NCI-H526 (cell line): ENCODE results near the gene RTL5.

Experiments used
- DNase-seq, 2 experiments: peaks; one replicate each; lab custom pipeline; 2025; lab: John Stamatoyannopoulos, UW

The RTL5 gene

GRCh38 chrX:72107841-72108595 lies 23.7 kb downstream of the RTL5 start:
- DNase-seq, result no peak

GRCh38 chrX:72107320-72107719 lies 24.4 kb downstream of the RTL5 start:
- no peak for DNase-seq

GRCh38 chrX:72105436-72105835 lies 26.3 kb downstream of the RTL5 start:
- DNase-seq, result no peak

GRCh38 chrX:72102760-72103159 lies 29.0 kb downstream of the RTL5 start:
- no peak for DNase-seq

- no peak for DNase-seq
Observed at GRCh38 chrX:72102126-72102525, 29.6 kb downstream of the RTL5 start.

GRCh38 chrX:72101597-72102037 lies 30.1 kb downstream of the RTL5 start:
- DNase-seq, result no peak

GRCh38 chrX:72100824-72101351 lies 30.8 kb downstream of the RTL5 start:
- no peak for DNase-seq

GRCh38 chrX:72100051-72100755 lies 31.5 kb downstream of the RTL5 start:
- no peak for DNase-seq

GRCh38 chrX:72097098-72097497 lies 34.6 kb downstream of the RTL5 start:
- no peak for DNase-seq

GRCh38 chrX:72095370-72095769 lies 36.3 kb downstream of the RTL5 start:
- DNase-seq, result no peak

- peak; percentile 1 to 20 for DNase-seq
Observed at GRCh38 chrX:72094894-72095293, 36.8 kb downstream of the RTL5 start.

- no peak for DNase-seq
Observed at GRCh38 chrX:72089254-72089653, 42.5 kb downstream of the RTL5 start.

- no peak for DNase-seq
Observed at GRCh38 chrX:72088761-72089160, 43.0 kb downstream of the RTL5 start.

- DNase-seq, result no peak
Observed at GRCh38 chrX:72086995-72087394, 44.7 kb downstream of the RTL5 start.

- DNase-seq, result no peak
Observed at GRCh38 chrX:72084114-72084513, 47.6 kb downstream of the RTL5 start.

GRCh38 chrX:72083291-72083690 lies 48.4 kb downstream of the RTL5 start:
- no peak for DNase-seq

GRCh38 chrX:72081605-72082320 lies 50.0 kb downstream of the RTL5 start:
- no peak for DNase-seq

GRCh38 chrX:72080800-72081199 lies 50.9 kb downstream of the RTL5 start:
- DNase-seq, result no peak

- no peak for DNase-seq
Observed at GRCh38 chrX:72080150-72080549, 51.6 kb downstream of the RTL5 start.

- no peak for DNase-seq
Observed at GRCh38 chrX:72079607-72080006, 52.1 kb downstream of the RTL5 start.

GRCh38 chrX:72078411-72078810 lies 53.3 kb downstream of the RTL5 start:
- no peak for DNase-seq
